Uterus (tissue), 2 donors: ENCODE results near the gene BCAT1.

Experiments
- CTCF ChIP-seq, 4 experiments: fragments of 200-600 bp in 2 of 4; fragments of 450-650 bp in 2 of 4; sonication (generic) in 2 of 4; IDR thresholded peaks; one replicate each; pipeline ENCODE4 v1.5.1; 2016 to 2019; ENCODE audit warnings: antibody characterized with exemption in 4 of 4, mild to moderate bottlenecking in 2 of 4, moderate library complexity in 1 of 4
- POLR2A ChIP-seq, 2 donors: fragments of 450-650 bp; IDR thresholded peaks; one replicate each; pipeline ENCODE4 v1.6.1; 2016; ENCODE audit warnings: antibody characterized with exemption in 2 of 2, mild to moderate bottlenecking in 1 of 2, moderate library complexity in 1 of 2

GRCh38 chr12:24954261-24954660 is 5.4 kb upstream of the BCAT1 start:
- no peak for TF ChIP-seq CTCF (IDR thresholded peaks at IDR 0.05)
- no peak for TF ChIP-seq POLR2A (IDR thresholded peaks at IDR 0.05)
